Stimulated activated CD8-positive, alpha-beta memory T cell treated with anti-CD3 and anti-CD28 coated beads, Interleukin-4, amount 100 ng/mL, for 4 hours (primary cell): ENCODE results near the gene TSC2.
"Not testable (repeated sequence)": the region's sequence is repeated elsewhere in the genome, so short reads cannot be mapped to it uniquely, and the experiment has no call there.

Experiments
- DNase-seq, 2 donors: peaks; one replicate each; pipeline ENCODE4 v3.0.0-alpha.2; 2020; ENCODE audit warnings: low read depth in 2 of 2, low spot score in 1 of 2

The TSC2 gene

DNA sequence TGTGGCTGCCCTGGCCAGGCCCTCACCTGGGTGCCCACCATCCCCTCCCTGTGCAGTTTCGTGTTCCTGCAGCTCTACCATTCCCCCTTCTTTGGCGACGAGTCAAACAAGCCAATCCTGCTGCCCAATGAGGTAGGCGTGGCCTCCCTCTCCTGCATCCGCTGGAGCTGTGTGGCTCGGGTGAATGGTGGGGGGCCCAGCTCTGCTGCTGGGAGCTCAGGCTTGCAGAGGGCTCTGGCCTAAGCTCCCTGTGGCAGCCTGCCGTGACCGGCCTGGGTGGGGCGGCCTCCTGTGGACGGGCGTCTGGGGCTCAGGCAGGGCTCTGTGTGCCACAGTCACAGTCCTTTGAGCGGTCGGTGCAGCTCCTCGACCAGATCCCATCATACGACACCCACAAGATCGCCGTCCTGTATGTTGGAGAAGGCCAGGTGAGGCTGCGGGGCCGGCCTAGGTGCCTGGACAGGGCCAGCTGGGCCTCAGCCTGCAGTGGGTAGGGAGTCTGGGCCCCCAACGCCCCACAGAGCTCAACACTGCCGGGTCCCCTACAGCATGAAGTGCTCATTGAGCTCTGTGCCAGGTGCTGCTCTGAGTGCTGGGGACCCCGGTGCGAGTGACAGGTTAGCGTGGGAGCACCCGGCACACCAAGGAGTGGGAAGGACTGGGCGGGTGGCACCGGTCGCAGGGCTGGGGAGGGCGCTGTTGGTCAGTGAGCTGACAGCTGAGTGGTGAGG lies 37.3 kb downstream of the TSC2 start:
- DNase-seq, result no peak

DNA sequence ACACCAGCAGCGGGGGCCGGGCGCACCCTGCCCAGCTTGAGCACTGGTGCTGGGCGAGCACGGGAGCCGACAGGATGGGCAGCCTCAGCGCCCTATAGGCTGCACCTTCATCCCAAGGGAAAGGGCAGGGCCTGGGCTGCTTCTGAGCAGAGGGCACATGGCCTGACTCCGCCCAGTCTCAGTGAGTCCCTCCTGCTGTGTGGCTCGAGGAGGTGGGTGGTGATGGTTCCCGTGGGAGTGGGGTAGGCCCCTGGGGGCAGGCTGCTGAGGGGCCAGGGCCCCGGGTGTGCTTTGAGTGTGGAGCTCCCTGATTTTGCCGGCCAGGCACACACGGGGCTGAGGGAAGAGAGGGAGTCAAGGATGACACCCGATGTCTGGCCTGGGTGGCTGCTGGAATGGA lies 37.9 kb downstream of the TSC2 start:
- no peak for DNase-seq

- no peak for DNase-seq
Measured at GRCh38 chr16:2086106-2086742, 38.4 kb downstream of the TSC2 start.

- DNase-seq, result no peak
Measured at GRCh38 chr16:2086812-2087747, 39.3 kb downstream of the TSC2 start.

GRCh38 chr16:2087748-2088631 lies 40.2 kb downstream of the TSC2 start:
- DNase-seq, result no peak

DNA sequence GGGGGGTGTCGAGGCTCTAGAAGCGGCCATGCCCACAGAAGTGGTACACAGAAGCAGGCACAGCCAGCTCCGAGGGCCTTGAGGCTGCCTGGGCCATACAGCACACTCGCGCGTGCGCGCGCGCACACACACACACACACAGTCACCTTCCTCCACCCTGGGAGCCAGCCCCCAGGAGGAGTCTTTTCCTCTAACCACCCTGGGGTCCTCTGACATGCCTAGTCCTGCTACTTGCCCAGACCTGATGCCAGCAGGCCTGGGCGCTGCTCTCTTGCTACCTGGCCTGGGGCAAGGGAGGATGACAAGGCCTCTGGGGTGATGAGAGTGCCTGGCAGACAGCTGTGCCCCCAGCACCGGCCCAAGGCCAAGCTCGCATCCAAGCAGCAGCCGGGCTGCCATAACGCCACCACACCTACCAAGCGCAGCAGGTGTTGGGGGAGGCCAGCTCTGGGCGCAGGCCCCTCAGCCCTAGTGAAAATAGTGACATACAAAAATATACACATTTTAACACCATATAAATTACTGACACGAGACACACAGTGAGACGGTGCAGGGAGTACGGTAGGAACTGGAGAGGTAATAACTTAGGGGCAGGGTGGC lies 41.1 kb downstream of the TSC2 start:
- DNase-seq, result no peak

GRCh38 chr16:2089706-2090480 lies 42.1 kb downstream of the TSC2 start:
- no peak for DNase-seq

DNA sequence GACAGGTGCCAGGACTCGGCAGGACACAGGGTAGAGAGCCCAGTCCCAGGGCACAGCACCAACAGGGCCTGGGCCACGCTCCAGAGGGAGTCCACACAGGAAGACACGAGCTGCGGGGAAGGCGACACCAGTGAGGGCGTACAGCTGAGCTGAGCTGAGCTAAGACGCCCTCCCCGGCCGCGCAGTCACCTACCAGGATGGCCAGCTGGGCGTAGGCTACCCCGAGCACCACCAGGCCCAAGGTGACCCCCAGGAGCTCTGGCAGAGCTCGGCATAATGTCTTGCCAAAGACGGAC lies 42.6 kb downstream of the TSC2 start:
- no peak for DNase-seq

- DNase-seq, result no peak
Measured at GRCh38 chr16:2090777-2091546, 43.2 kb downstream of the TSC2 start.

- DNase-seq, result no peak
Measured at GRCh38 chr16:2091547-2092255, 43.9 kb downstream of the TSC2 start.

GRCh38 chr16:2092256-2092620 lies 44.5 kb downstream of the TSC2 start:
- no peak for DNase-seq

- DNase-seq, result no peak
Measured at GRCh38 chr16:2092866-2093265, 45.1 kb downstream of the TSC2 start.

DNA sequence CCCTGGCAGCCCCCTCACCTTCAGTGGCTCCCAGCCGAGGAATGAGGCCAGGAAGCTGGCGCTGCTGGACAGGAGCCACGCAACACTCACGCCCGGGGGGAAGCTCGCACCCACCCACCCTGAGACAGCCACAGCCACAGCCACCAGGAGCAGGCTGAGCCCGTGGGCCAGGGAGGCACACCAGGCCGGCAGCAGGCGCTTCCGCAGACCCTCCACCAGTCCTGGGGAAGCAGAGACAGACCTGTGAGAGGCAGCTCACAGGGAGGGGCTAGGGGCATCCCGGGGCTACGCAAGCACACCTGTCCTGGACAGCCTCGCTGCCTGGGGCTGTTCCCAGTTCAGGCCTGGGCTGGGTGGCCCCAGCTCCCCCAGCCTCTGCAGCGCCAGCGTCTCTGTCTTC lies 46.0 kb downstream of the TSC2 start:
- no peak for DNase-seq

DNA sequence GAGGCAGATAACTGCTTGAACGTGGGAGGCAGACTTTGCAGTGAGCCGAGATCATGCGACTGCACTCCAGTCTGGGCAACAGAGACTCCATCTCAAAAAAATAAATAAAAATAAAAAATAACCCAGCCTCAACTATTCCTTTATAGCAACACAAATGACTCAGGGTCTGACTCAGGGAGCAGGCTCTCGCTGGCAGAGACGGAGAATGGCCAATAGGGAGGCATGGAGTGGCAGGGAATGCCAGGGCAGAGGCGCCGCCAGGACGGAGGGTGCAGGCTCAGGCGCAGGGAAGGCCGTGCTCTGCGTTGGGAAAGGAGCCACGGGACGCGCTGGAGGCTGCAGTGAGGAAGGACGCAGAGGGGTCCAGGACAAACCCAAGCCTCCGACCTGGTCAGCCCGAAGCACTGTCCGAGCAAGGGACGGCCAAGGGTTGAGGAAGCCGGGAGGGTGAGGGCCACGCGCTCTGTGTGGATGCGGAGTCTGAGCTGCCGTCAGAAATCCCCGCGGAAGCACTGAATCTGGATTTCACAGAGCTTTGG lies 47.6 kb downstream of the TSC2 start:
- no peak for DNase-seq

GRCh38 chr16:2095918-2096582 lies 48.3 kb downstream of the TSC2 start:
- DNase-seq, result no peak

DNA sequence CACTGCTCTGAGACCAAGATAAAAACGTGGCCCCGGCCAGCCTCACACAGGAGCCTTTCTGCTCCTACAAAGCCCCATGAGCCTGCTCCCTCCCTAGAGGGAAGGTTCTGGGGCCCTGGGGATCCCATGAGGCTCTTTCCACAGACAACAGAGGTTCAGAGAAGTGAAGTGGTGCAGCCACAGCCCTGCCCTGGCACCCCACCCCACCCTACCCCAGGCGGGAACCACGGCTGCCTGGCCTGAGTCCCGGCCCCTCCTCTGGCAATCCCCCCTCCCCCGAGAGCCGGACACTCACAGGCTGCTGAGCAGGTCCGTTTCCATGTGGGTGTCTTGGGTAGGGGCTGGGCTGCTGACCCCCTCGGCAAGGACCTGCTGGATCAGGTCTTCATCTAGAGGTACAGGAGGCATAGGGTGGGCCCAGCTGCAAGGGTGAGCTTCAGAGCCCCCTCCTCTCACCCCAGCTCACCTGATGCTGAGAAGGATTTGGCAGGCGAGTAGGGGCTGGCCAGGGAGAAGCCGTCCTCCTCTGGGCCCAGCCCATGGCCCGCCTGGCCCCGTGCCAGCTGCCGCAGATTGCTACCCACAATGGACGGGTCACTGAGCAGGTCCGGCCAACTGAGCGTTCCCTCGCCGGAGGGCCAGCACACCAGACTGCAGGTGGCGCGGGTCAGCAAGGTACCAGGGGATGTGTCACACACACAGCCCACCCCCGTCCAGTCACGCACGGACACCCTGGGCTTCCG lies 49.2 kb downstream of the TSC2 start:
- no peak for DNase-seq

GRCh38 chr16:2097689-2098088 lies 49.9 kb downstream of the TSC2 start:
- DNase-seq, result not testable (repeated sequence)
